Activated B cell treated with CpG ODN at 0.5 μM for 24 hours (primary cell): ENCODE measurements around the gene SPOCD1. TPM values are rescaled to one million over a fixed set of nuclear protein-coding genes. Genes with fewer than 3 reads are reported as not detected.
A peak's percentile ranks its signal among the peaks of the same experiment; 100 is the strongest.

Experiments
- ATAC-seq: fragments of 200-7000 bp; cut with Tn5 transposase; one replicate; pipeline ENCODE4 v1.10.0; 2021; ENCODE audit warnings: low read depth, mild to moderate bottlenecking, moderate library complexity
- CTCF ChIA-PET: fragments of 350-600 bp; sonication (Branson Sonifier 250); formaldehyde crosslinking; loops from one replicate; lab custom pipeline; 2021; ENCODE audit warnings: antibody characterized with exemption; lab: Charles Lee
- POLR2A ChIA-PET: fragments of 350-600 bp; sonication (Branson Sonifier 250); formaldehyde crosslinking; loops from one replicate; lab custom pipeline; 2021; ENCODE audit warnings: antibody characterized with exemption; lab: Charles Lee
- DNase-seq: peaks from one replicate; pipeline ENCODE4 v3.0.0; 2022
- H3K27ac Mint-ChIP-seq: one replicate; pipeline ENCODE4 v1.8.0; 2020; ENCODE audit warnings: mixed read lengths
- H3K27me3 Mint-ChIP-seq: one replicate; pipeline ENCODE4 v1.8.0; 2021; ENCODE audit warnings: mixed read lengths
- H3K36me3 Mint-ChIP-seq: one replicate; pipeline ENCODE4 v1.8.0; 2021; ENCODE audit warnings: low read depth, mixed read lengths
- H3K4me1 Mint-ChIP-seq: one replicate; pipeline ENCODE4 v1.8.0; 2021; ENCODE audit warnings: mixed read lengths
- H3K4me3 Mint-ChIP-seq: one replicate; pipeline ENCODE4 v1.8.0; 2020; ENCODE audit warnings: mild to moderate bottlenecking, mixed read lengths
- H3K9me3 Mint-ChIP-seq: one replicate; pipeline ENCODE4 v1.8.0; 2020; ENCODE audit warnings: mixed read lengths
- intact Hi-C: fragments of 100-400 bp; cut with micrococcal nuclease; formaldehyde crosslinking; loops from one replicate; pipeline ENCODE4 v1.15.1; 2024
- total RNA-seq: library from RNA; stranded (reverse); gene quantifications from 2 replicates; pipeline ENCODE4 v1.2.3, GENCODE V29; 2022
- TF ChIP-seq, protein P1 (sequence below): fragments of 200-600 bp; IDR thresholded peaks from one replicate; pipeline ENCODE4 v1.8.0; 2022; ENCODE audit warnings: antibody characterized with exemption, mild to moderate bottlenecking

Gene SPOCD1
- total RNA-seq, 1 donor from 2014 or later = not detected

GRCh38 chr1:31848381-31848897 is 32.6 kb upstream of the SPOCD1 start:
- ATAC-seq (peak; percentile 25), DNase-seq (no peak)
- intact Hi-C loops = no loop called here
- Mint-ChIP-seq H3K4me1 (peaks cover 37% of the 10 kb centered on the region), H3K36me3 (no peaks in the 10 kb centered on the region), H3K27me3 (no peaks in the 10 kb centered on the region), H3K9me3 (no peaks in the 10 kb centered on the region), H3K4me3 (peak overlapping the region; percentile 51), H3K27ac (no peak overlapping the region)
- CTCF ChIA-PET = no interaction called here
- POLR2A ChIA-PET = interaction anchor here (1.1 kb wide), 1 partner anchor 89 kb away, joined by 6 read pairs; the partner anchor contains the start of gene PTP4A2
- TF ChIP-seq, protein P1, sequence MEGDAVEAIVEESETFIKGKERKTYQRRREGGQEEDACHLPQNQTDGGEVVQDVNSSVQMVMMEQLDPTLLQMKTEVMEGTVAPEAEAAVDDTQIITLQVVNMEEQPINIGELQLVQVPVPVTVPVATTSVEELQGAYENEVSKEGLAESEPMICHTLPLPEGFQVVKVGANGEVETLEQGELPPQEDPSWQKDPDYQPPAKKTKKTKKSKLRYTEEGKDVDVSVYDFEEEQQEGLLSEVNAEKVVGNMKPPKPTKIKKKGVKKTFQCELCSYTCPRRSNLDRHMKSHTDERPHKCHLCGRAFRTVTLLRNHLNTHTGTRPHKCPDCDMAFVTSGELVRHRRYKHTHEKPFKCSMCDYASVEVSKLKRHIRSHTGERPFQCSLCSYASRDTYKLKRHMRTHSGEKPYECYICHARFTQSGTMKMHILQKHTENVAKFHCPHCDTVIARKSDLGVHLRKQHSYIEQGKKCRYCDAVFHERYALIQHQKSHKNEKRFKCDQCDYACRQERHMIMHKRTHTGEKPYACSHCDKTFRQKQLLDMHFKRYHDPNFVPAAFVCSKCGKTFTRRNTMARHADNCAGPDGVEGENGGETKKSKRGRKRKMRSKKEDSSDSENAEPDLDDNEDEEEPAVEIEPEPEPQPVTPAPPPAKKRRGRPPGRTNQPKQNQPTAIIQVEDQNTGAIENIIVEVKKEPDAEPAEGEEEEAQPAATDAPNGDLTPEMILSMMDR = no peak

DNA sequence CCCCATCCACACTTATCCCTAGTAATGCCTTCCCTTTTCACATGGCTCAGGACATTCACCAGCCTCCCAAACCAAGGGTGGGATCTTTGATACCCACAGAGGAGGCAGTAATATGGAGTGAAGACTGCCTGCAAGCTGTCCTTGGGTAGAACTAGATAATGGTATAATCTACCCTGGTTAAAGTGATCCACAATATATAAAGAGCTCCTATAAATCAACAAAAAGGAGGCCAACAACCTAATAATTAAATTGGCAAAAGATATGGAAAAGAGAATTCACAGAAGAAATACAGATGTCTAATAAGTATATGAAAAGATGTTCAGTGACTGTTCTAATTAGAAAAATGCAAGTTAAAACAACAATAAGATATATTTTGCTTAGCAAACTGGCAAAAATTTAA is 30.7 kb upstream of the SPOCD1 start:
- ChIA-PET POLR2A (no interaction called here), CTCF (interaction anchor here (1.0 kb wide), 1 partner anchor 118 kb away, joined by 3 read pairs; no protein-coding TSS in a partner anchor)
- H3K4me3 Mint-ChIP-seq = no peak overlapping the region
- H3K36me3 Mint-ChIP-seq = no peaks in the 10 kb centered on the region
- intact Hi-C loops = no loop called here
- no peaks in the 10 kb centered on the region for H3K27me3 Mint-ChIP-seq
- H3K27ac Mint-ChIP-seq = peak overlapping the region; percentile 62
- H3K9me3 Mint-ChIP-seq = no peaks in the 10 kb centered on the region
- DNase-seq (no peak), ATAC-seq (no peak)
- H3K4me1 Mint-ChIP-seq = peaks cover 40% of the 10 kb centered on the region
- TF ChIP-seq, protein P1 = no peak

- Mint-ChIP-seq H3K27me3 (no peaks in the 10 kb centered on the region), H3K36me3 (no peaks in the 10 kb centered on the region), H3K27ac (no peak overlapping the region), H3K4me3 (no peak overlapping the region), H3K9me3 (no peaks in the 10 kb centered on the region), H3K4me1 (peaks cover 26% of the 10 kb centered on the region)
- intact Hi-C loops = no loop called here
- POLR2A ChIA-PET = no interaction called here
- TF ChIP-seq, protein P1 = no peak
- CTCF ChIA-PET = no interaction called here
- ATAC-seq = no peak
- no peak for DNase-seq
Observed at GRCh38 chr1:31843506-31843905, 27.7 kb upstream of the SPOCD1 start.

DNA sequence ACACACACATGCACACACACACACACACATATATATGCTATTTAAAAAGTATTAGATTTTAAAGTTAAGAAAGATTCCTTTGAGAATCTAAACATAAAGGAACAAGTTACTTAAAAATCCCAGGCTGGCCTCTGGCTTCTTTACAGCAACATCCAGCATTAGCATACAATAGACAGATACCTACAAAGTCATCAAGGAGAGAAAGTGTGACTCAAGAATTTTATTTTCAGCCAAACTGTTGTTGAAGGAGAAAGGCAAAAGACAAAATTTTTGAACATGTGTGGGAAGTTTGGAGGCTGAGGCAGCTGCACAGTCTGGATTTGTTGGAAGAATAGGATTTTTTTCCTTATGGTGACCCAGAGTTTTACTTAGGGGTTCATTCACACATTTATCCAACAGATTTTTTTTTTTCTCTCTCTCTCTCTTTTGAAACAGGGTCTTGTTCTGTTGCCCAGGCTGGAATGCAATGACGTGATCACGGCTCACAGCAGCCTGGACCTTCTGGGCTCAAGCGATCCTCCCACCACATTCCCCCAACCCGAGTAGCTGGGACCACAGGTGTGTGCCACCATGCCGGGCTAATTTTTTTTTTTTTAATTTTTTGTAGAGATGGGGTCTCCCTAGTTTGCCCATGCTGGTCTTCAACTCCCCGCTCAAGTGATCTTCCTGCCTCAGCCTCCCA is 24.0 kb upstream of the SPOCD1 start:
- TF ChIP-seq, protein P1 = no peak
- ChIA-PET CTCF (no interaction called here), POLR2A (interaction anchor here (0.6 kb wide), 1 partner anchor 117 kb away, joined by 4 read pairs; no protein-coding TSS in a partner anchor)
- Mint-ChIP-seq H3K9me3 (no peaks in the 10 kb centered on the region), H3K27me3 (no peaks in the 10 kb centered on the region), H3K27ac (no peak overlapping the region), H3K36me3 (no peaks in the 10 kb centered on the region), H3K4me1 (peaks cover 5% of the 10 kb centered on the region), H3K4me3 (no peak overlapping the region)
- ATAC-seq (no peak), DNase-seq (no peak)
- intact Hi-C loops = no loop called here

DNA sequence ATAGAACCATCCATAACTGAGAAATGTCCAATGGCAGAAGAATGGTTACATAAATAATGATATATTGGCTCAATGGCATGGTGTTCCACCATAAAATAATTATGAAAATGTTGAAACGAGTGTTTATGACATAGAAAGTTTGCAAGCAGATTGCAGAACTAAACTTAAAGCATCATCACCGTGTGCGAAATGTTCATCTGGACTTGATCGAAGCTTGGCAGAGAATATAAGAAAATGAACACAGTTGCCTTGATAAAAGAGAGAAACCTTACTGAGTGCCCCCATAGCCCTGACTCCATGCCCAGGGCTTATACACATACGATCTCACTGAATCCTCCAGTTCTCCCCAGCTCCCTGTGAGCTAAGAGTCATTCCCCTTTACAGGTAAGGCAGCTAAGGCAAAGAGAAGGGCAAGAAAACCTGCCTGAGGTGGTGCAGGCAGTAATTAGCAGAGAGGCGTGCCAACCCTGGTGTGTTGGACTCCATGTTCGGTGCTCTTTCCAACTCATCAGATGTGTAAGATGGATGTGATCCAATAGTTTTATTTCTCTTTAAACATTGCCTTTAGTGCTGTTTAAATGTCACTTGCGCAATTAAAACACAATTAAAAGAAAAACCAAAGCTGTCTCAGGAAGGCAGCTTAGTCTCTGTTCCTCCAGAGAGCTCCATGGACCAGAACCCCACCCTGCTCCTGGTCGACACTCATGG is 21.8 kb upstream of the SPOCD1 start:
- no peak for ATAC-seq
- POLR2A ChIA-PET = no interaction called here
- no peak for DNase-seq
- H3K4me1 Mint-ChIP-seq = no peaks in the 10 kb centered on the region
- no peak overlapping the region for H3K4me3 Mint-ChIP-seq
- CTCF ChIA-PET = no interaction called here
- no peaks in the 10 kb centered on the region for H3K36me3 Mint-ChIP-seq
- H3K27ac Mint-ChIP-seq = no peak overlapping the region
- TF ChIP-seq, protein P1 = no peak
- intact Hi-C loops = no loop called here
- H3K9me3 Mint-ChIP-seq = no peaks in the 10 kb centered on the region
- H3K27me3 Mint-ChIP-seq = no peaks in the 10 kb centered on the region
